ELR (cell line): ENCODE results near the gene BLTP2.
"Not testable (repeated sequence)": the region's sequence is repeated elsewhere in the genome, so short reads cannot be mapped to it uniquely, and the experiment has no call there.

ENCODE experiments used
- DNase-seq: peaks from one replicate; pipeline ENCODE4 v3.0.0-alpha.2; 2015; ENCODE audit warnings: low read depth

BLTP2 gene

GRCh38 chr17:28644787-28645575 lies at the start of gene BLTP2:
Gene BLTP2, minus strand, starts transcription at chr17:28645158. Its CDS starts 102 bp downstream, at chr17:28645056.
- peak; percentile 96 for DNase-seq

GRCh38 chr17:28693869-28694268 lies 48.9 kb upstream of the BLTP2 start:
- no peak for DNase-seq

GRCh38 chr17:28689011-28689410 lies 44.1 kb upstream of the BLTP2 start:
- no peak for DNase-seq

GRCh38 chr17:28688481-28688880 lies 43.5 kb upstream of the BLTP2 start:
- DNase-seq: no peak

- no peak for DNase-seq
Measured at GRCh38 chr17:28686296-28686695, 41.3 kb upstream of the BLTP2 start.

DNA sequence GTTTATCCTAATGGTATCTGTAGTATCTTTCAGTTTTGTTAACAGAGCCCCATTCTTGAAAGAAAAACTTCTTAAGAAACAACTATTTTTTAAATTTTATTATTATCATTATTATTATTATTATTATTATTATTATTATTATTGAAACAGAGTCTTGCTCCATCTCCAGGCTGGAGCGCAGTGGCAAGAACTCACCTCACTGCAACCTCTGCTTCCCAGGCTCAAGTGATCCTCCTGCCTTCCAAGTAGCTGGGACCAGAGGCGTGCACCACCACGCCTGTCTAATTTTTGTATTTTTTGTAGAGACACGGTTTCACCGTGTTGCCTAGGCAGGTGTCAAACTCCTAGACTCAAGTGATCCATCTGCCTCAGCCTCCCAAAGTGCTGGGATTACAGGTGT lies 40.4 kb upstream of the BLTP2 start:
- DNase-seq: no peak

GRCh38 chr17:28684963-28685362 lies 40.0 kb upstream of the BLTP2 start:
- DNase-seq: peak; percentile 32

- no peak for DNase-seq
Measured at GRCh38 chr17:28682655-28683054, 37.7 kb upstream of the BLTP2 start.

GRCh38 chr17:28675980-28676379 lies 31.0 kb upstream of the BLTP2 start:
- peak; percentile 28 for DNase-seq

DNA sequence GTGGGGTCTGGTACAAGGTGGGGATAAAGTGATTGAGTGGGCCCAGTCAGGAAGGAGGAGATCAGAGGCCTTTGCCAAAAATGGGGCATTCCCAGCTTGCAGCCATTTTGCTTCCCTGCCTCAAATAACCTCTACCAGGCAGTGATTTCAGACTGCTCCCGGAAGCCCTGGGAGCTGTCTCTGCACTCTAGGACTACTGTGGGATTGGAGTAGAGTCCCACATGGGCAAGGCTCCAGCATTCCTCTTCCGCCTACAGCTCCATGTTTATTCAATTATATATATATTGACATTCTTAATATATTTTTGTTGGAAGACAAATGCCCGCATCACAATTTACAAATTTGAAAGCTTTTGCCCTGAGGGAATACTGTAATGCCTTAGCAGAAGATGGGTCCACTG lies 30.5 kb upstream of the BLTP2 start:
- no peak for DNase-seq

- no peak for DNase-seq
Measured at GRCh38 chr17:28669918-28670317, 25.0 kb upstream of the BLTP2 start.

DNA sequence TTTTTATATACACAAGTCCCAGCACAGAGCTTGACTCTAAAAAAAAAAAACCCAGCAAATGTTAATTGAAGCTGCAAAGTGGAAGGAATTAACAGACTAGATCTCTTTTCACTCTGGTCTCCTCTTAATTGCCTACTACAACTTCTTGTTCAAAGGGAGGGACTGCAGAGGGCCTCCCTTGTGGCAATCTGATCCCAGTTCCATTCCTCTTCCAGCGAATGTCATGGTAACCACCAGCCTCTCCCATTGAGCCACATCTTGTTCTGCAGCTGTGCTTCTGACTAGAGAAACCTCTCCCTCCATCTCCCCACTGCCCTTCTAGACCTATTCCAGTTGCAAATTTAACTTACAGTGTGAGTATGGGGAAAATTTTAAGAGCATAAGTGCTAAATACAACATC lies 22.9 kb upstream of the BLTP2 start:
- no peak for DNase-seq

- no peak for DNase-seq
Measured at GRCh38 chr17:28665994-28666393, 21.0 kb upstream of the BLTP2 start.

DNA sequence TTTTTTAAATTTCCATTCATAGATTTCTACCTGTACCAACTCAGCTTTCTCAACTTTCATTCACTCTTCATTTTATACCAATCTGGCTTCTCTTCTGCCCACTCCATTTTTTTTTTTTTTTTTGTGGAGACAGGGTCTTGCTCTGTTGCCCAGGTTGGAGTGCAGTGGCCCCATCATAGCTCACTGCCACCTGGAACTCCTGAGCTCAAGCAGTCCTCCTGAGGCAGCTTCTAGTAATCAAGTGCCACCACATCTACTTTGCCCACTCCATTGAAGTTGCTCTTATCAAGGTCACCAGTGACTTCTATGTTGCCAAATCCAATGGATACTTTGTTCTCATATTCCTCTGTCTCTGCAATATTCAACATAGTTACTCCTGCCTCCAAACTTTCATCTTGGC lies 18.8 kb upstream of the BLTP2 start:
- DNase-seq: no peak

- no peak for DNase-seq
Measured at GRCh38 chr17:28662527-28662829, 17.5 kb upstream of the BLTP2 start.

GRCh38 chr17:28661635-28662526 lies 16.9 kb upstream of the BLTP2 start, which contains the start of the genes SDF2 and SUPT6H:
Gene SDF2, minus strand, starts transcription at chr17:28661906. Its CDS starts 30 bp downstream, at chr17:28661876.
Gene SUPT6H, plus strand, starts transcription at chr17:28662205. Its CDS starts 11,197 bp downstream, at chr17:28673402.
- peak; percentile 93 for DNase-seq

DNA sequence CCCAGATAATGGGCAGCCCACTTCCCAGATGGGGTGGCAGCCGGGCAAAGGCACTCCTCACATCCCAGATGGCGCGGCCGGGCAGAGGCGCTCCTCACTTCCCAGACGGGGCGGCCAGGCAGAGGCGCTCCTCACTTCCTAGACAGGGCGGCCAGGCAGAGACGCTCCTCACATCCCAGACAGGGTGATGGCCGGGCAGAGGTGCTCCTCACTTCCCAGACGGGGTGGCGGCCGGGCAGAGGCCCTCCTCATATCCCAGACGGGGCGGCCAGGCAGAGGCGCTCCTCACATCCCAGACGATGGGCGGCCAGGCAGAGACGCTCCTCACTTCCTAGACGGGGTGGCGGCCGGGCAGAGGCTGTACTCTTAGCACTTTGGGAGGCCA lies 14.5 kb upstream of the BLTP2 start:
- DNase-seq: not testable (repeated sequence)

DNA sequence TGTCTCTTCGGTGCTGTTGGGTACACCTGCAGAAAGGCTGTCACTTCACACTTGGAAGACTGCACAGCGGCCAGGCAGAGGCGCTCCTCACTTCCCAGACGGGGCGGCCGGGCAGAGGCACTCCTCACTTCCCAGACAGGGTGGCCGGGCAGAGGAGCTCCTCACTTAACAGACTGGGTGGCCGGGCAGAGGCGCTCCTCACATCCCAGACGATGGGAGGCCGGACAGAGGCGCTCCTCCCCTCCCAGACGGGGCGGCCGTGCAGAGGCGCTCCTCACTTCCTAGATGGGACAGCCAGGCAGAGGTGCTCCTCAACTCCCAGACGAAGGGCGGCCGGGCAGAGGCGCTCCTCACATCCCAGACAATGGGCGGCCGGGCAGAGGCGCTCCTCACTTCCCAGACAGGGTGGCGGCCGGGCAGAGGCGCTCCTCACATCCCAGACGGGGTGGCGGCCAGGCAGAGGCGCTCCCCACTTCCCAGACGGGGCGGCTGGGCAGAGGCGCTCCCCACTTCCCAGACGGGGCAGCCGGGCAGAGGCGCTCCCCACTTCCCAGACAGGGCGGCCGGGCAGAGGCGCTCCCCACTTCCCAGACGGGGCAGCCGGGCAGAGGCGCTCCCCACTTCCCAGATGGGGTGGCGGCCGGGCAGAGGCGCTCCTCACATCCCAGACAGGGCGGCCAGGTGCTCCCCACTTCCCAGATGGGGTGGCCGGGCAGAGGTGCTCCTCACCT lies 14.0 kb upstream of the BLTP2 start:
- not testable (repeated sequence) for DNase-seq

DNA sequence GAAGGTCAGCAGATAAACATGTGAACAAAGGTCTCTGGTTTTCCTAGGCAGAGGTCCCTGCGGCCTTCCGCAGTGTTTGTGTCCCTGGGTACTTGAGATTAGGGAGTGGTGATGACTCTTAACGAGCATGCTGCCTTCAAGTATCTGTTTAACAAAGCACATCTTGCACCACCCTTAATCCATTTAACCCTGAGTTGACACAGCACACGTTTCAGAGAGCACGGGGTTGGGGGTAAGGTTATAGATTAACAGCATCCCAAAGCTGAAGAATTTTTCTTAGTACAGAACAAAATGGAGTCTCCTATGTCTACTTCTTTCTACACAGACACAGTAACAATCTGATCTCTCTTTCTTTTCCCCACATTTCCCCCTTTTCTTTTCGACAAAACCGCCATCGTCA lies 13.4 kb upstream of the BLTP2 start:
- not testable (repeated sequence) for DNase-seq

DNA sequence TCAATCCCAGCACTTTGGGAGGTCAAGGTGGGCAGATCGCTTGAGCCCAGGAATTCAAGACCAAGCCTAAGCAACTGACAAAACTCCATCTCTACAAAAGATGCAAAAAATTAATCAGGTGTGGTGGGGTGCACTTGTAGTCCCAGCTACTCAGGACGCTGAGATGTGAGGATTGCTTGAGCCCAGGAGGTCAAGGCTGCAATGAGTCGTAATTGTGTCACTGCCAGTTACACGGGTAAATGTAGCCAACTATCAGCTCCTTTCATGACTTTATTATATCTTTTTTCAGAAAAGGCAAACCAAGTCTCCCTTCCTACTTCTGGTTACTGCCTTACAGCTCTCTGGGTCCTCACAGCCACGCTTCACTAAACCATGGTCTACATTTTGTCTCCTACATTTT lies 12.8 kb upstream of the BLTP2 start:
- peak; percentile 82 for DNase-seq

GRCh38 chr17:28655160-28655559 lies 10.2 kb upstream of the BLTP2 start:
- no peak for DNase-seq

GRCh38 chr17:28648698-28649097 lies 3.7 kb upstream of the BLTP2 start:
- DNase-seq: no peak
